Fibroblast of skin of right quadriceps (primary cell): ENCODE results near the gene CHD1.
"Not testable (repeated sequence)": the region's sequence is repeated elsewhere in the genome, so short reads cannot be mapped to it uniquely, and the experiment has no call there.

Experiments used
- DNase-seq: peaks from one replicate; pipeline ENCODE4 v3.0.0-alpha.2; 2013

The CHD1 gene

DNA sequence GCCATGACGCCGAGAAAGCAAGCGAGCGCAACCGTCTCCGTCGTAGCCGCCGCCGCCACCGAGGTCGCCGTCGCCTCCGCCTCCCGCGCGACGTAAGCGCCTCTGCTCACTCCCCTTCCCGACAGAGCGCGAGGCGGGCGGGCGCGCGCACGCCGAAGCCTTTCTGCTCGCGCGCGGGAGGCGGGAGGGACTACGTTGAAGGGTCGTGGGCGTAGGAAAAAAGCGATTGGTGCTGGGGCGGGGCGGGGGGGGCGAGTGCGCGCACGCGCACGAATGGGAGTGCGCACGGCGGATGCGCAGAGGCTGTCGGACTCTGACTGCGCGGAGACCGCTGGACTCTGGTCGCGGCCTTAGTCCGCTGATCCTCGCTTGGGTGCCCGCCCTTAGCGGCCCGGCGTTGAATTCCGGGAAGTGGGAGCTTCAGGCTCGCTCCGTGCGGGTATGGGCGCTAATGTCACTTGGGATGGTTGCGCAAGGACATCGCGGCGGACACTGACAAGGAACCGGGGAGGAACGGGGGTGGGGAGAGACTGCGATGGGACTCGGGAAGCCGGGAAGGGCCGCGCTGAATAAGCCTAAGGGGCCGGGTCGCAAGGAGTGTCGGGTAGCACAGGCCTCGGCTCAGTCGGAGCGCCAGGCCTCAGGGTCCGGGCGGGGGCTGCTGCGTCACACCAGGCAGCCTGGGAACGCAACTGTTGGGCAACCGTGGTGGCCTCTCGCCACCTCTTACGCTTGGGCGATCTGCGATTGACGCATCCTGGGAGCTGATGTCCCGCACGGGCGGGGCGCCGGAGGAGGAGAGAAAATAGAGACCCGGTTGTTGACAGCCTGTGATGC is at the start of gene CHD1:
Gene CHD1, minus strand, starts transcription at position 135 of the 837 bp plus-strand sequence. CDS start 2,621 bp downstream, outside the sequence.
- DNase-seq, result peak; percentile 98

DNA sequence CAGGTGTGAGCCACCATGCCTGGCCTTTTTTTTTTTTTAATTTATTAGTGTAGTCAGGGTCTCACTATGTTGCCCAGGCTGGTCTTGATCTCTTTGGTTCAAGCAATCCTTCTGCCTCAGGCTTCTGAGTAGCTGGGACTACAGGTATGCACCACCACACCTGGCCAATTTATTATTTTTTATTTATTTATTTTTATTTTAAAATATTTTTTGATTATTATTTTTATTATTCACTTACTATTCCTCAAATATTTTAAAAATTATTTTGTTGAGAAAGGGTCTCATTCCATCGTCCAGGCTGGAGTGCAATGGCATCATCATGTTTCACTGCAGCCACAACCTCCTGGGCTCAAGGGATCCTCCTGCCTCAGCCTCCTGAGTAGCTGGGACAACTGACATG is 49.7 kb upstream of the CHD1 start:
- DNase-seq, result no peak

DNA sequence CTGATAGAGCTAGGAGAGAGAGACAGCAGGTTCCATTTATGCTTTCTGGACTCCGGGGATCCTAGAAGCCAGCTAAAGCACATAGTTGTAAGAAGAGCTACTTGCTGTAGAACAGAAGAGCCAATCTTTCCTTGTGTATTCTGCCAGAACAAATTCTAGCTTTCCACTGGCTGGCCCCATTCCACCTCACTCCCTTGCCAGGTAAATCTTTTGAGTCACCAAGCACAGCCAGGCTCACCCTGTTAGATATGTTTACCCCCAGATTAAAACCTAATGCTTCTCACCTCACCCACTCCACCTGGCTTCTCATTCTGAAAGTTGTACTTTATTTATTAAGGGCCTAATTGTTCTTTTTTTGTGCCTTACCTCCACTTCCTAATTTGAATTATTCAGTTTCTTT is 48.9 kb upstream of the CHD1 start:
- DNase-seq, result no peak

DNA sequence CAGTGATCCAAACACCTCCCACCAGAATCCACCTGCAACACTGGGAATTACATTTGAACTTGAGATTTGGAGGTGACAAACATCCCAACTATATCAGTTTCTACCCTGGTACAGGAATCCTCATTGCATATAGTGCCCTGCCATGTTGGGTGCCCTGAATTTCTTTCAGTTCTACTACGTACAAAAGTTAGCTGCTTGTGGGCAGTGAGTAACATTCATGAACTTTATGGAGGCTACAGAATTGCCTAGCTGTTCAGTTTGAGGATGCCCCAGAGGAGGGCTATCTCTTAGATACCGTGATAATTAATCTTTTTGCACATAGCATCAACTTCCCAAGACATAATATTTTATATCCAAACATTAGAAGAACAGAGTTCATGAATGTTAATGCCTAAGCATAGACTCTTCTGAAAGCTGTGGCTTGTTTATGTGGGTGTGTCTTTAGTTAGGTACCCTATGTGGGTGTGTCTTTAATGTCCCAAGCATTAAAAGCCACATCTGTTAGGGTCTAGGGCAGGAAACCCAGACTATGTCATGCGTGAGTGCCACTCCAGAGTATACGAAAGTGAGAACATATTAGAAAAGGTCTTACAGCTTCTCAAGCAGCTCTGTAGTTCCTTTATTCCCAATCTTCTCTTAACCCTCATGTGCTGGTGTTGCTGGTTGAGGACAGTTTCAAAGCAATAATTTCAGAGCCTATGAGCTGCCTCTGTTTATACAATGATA is 47.0 kb upstream of the CHD1 start:
- DNase-seq, result no peak

DNA sequence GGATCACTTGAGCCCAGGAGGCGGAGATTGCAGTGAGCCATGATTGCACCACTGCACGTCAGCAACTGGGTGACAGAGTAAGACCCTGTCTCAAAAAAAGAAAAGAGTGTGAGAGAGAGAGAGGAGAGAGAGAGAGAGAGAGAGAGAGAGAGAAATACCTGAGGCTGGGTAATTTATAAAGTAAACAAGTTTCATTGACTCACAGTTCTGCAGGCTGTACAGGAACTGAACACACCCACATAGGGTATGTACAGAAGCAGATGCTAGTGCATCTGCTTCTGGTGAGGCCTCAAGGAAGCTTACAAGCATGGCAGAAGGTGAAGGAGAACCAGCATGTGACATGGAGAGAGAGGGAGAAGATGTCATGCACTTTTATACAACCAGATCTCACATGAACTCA is 46.4 kb upstream of the CHD1 start:
- no peak for DNase-seq

DNA sequence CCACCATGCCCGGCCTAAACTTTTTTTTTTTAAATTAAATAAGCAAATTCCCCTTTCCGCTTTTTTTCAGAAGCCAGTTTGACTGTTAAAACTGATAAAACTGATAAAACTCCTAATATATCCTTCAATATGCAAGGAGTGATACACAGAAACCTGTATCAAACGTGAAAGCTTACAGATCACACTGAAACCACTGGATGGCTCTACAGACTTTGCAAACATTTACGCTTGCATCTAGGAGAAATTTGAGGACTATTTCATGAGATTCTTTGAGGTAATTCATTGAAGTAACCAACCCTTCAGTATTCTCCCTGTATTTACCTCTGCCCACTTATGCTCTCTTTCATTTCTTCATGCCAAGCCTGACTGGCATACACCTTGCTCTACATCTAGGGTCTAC is 40.6 kb upstream of the CHD1 start:
- no peak for DNase-seq

DNA sequence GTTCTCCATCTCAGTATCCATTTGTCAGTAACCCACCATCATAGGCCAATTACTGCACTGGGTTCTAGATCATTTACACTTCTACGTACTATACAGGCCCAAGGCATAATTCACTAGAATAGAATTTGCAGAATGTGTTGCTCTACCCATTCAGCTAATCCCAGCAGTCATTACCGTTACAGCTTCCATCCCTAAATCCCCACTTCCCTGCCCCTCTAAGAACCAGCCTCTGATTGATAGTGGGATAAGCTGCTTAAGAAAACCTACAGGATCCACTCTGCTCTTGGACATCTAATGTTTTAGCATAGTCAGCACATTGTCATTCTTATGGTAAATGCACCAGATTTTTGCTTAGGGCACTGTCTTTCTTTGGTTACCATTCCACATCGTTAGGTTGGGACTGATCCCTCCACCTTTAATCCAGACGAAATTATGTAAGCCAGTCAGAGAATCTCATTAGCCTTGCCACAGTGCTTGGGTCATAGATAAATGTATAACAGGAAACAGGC is 39.3 kb upstream of the CHD1 start:
- no peak for DNase-seq

DNA sequence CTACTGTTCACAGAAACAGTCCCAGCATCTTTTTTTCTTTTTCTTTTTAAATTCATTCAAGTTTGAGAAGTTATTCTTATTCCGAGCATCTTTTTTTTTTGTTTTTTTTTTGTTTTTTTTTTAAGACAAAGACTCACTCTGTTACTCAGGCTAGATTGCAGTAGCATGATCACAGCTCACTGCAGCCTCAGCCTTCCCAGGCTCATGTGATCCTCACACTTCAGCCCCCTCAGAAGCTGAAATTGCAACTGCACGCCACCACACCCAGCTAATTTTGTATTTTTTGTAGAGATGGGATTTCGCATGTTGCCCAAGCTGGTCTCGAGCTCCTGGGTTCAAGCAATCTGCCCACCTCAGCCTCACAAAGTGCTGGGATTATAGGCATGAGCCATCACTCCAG is 36.4 kb upstream of the CHD1 start:
- no peak for DNase-seq

DNA sequence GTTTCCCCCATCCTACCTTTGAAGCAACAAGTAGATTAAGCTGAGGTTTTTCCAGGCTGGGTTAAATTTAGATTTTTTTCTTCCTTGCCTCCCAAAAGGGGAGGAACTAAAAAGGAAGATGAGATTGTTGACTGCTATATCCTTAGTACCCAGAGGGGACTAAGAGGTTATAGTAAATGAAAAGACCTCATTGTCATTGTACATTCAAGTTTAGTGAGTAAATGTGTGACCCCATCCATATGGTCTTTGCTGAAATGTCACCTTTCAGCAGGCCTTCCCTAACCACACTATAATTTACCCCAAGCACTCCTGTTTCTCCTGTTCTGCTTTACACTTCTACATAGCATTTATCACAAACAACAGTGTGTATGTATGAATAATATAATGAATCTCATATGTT is 35.8 kb upstream of the CHD1 start:
- no peak for DNase-seq

DNA sequence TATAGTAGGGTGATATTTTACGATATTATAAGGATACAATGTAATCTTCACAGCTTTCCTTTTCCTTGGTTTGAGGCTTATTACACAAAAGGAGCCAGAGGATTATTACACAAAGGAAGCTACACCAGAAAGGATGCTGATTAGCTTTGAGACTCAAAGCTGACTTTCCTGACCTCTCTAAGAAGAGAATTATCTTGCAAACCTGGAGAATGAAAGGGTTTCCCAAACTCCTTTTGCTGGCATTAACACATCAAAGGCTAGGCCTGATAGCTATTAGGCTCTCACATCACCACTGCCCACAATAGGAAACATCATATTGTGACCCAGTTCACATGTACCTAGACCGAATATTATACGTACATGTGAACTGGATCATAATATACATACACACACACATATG is 34.2 kb upstream of the CHD1 start:
- no peak for DNase-seq

DNA sequence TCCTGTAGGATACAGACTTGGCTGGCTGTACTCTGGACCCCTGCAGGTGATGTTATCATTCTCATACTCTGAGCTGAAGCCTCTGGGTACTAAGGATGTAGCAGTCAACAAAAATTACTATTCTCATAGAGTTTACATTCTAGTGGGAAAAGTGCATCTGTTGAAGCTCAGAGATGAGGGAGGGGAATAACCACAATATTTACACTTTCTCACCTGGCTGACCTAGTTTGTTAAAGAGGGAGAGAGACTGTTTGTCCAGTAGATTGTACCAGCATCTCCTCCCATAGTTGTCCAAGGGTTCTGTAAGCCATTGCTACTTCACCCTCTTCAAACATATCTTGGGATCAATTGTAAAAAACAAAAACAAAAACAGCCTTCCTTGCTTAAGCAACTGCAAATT is 33.8 kb upstream of the CHD1 start:
- DNase-seq, result no peak

DNA sequence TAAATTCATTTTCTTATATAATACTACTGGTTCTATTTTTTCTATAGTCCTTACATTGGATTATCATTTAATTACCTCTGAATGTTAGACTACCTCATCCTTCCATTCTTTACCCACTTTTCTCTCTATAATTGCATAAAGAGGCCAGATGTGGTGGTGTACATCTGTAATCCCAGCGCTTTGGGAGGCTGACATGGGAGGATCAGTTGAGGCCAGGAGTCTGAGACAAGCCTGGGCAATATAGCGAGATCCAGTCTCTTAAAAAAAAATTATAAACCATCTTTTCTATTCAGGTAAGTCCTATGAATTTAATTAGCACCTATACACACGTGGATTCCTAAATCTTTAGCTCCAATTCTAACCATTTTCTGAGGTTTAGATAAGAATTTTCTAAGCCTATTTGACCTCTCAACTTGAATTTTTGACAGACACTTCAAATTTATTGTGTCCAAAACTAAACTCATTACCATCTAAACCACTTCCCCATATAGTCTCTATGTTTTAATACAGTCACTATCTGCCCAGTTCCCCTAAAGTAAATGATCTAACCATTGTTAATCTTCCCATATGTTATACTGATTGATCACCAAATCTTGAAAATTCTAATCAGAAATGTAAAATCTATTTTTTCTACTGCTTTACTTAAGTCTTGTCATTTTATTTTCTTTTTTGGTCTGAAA is 33.0 kb upstream of the CHD1 start:
- no peak for DNase-seq

DNA sequence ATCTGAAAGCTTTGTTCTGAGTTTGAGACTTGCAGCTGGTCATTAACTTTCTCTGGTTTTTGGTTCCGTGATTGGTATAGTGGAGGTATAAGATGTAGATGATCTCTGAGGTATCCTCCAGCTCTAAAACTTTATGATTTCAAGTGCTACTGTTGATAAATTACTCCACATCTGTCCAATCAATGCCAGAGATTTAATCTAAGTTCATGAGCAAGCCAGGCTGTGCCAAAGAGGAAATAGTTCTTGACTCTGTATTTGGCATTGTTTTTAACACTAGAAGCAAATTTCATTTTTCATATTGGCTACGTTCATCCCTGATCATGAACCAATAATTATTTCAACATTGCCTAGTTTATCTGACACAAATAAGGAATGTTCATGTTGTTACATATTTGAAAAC is 28.5 kb upstream of the CHD1 start:
- no peak for DNase-seq

DNA sequence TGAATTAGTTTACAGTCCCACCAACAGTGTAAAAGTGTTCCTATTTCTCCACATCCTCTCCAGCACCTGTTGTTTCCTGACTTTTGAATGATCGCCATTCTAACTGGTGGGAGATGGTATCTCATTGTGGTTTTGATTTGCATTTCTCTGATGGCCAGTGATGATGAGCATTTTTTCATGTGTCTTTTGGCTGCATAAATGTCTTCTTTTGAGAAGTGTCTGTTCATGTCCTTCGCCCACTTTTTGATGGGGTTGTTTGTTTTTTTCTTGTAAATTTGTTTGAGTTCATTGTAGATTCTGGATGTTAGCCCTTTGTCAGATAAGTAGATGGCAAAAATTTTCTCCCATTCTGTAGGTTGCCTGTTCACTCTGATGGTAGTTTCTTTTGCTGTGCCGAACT is 27.1 kb upstream of the CHD1 start:
- DNase-seq, result not testable (repeated sequence)

DNA sequence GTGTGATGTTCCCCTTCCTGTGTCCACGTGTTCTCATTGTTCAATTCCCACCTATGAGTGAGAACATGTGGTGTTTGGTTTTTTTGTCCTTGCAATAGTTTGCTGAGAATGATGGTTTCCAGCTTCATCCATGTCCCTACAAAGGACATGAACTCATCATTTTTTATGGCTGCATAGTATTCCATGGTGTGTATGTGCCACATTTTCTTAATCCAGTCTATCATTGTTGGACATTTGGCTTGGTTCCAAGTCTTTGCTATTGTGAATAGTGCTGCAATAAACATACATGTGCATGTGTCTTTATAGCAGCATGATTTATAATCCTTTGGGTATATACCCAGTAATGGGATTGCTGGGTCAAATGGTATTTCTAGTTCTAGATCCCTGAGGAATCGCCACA is 26.7 kb upstream of the CHD1 start:
- not testable (repeated sequence) for DNase-seq

DNA sequence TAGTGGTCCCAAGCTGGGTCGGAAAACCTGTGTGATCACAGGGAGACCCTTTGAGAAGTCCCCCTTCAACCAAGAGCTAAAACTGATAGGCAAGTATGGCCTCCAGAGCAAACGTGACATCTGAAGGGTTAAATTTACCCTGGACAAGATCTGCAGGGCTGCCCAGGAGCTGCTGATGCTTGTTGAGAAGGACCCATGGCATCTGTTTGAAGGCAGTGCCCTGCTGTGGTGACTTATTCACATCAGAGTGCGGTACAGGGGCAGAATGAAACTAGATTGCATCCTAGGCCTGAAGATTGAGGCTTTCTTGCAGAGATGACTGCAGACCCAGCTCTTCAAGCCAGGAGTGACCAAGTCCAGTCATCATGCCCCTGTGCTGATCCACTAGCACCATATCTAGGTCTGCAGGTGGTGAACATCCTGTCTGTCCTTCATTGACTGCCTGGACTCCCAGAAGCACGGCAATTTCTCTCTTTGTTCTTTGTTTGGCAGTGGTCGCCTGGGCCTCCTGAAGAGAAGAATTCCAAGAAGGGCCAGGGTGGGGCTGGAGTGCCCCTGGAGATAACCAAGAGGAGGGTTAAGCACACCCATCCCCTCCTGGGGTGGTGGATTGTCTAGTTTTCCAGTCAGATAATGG is 25.7 kb upstream of the CHD1 start:
- DNase-seq, result no peak

DNA sequence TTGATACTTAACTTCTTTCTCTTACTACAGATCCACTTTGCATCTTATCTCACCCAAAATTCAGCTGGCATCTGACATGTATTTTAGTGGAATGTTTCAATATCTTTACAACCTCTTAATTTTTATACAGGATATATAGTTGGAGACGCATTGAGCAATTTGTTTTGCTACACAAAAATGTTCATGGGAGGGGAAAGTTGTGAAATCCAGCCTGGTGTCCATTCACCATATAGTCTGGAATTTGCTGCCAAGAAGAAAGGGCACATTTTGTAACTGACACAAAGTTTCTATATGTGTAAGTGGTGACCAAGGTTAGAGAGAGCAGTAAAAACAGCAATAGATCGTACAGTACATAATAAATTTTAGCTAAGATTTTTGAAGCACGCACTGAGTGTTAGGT is 14.0 kb upstream of the CHD1 start:
- peak; percentile 15 for DNase-seq

DNA sequence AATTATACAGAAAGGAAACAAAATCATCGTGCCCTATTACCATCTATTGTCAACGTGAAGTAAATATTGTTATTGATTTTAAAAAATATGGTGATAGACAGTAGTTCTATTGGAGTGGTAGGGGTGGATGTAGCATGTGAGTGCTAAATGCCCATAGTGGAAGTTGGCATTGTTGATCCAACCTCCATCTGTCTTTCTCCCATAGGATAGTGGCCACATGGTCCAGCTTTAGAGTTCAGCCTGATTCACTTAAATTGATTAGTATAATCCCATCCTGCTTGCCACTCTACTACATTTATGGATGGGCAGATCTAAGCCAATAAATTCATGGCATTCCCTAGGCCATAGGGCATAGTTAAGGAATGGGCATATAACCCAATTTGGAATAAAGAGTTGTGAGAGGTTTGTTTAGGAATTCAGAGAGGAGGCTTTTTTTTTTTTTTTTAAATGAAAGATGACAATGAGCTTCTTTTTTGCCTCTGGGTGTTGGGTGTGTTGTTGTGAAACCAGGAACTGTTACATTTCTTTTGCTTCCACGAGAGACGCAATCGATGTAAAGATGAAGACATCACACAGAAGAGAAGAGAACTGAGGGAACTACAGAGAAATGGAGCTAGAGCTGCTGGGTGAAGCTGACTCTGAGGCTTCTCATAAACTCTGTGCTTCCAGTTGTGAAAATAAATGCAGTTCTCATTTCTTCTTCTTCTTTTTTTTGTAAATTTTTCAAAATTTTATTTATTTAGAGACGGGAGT is 12.5 kb upstream of the CHD1 start:
- DNase-seq, result no peak

DNA sequence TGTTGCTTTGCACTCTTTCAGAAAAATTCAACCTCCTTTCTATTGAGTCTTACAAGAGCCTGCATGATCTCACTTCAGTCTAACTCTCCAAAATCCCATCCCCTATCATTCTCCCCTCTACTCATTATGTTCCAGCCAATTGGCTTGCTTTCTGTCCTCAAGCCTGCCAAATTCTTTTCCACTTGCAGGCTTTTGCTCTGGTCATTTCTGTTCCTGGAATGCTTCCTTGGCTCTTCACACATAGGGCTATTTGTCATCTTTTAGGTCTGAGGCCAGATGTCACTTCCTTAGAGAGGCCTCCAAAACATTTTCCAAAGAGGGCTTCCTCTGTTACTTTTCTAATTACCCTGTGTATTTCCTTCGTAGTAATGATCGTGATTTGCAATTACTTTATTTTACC is 11.8 kb upstream of the CHD1 start:
- peak; percentile 5 for DNase-seq

DNA sequence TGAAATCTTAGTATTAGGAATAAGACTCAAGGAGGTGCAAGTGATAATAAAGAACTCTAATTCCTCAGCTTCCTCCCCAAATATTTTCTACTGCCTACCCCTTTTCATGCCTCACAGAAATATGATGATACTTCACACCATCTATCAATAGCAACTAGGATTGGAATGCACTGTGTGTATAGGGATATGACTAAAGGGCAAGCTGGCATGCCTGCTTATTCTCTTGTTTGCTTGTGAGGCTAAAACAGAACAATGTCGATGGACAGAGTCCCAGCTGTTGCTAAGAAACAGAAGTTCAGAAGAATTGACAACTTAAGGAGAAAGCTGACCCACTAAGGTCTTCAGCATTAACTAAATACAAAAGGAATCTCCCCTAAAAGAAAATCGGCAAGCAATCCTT is 9.7 kb upstream of the CHD1 start:
- DNase-seq, result peak; percentile 31

DNA sequence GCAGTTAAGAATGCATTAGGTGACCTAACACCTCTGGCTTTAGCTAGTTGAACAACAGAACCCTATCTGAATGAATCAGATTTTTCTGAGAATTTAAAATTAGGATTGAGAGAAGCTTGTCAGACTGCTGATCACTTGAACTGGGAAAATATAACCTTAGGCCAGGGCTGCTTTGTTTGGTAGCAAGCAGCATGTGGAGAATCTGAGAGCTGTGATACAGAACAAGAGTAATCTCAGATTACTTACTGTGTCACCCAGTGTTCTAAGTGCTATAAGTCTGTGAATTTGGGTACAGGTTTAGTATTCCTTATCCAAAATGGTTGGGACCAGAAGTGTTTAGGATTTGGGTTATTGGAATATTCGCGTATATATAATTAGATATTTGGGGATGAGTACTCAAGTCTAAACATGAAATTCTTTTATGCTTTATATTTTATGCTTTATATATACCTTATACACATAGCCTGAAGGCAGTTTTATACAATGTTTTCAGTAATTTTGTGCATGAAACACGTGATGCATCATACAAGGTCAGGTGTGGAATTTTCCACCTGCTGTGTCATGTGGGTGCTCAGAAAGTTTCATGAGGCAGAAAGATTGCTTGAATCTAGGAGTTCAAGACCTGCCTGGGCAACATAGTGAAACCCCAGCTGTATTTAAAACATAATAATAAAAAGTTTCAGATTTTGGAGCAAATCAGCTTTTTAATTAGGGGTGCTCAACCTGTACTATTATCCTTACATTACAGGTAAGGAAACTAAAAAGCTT is 8.3 kb upstream of the CHD1 start:
- DNase-seq, result no peak

DNA sequence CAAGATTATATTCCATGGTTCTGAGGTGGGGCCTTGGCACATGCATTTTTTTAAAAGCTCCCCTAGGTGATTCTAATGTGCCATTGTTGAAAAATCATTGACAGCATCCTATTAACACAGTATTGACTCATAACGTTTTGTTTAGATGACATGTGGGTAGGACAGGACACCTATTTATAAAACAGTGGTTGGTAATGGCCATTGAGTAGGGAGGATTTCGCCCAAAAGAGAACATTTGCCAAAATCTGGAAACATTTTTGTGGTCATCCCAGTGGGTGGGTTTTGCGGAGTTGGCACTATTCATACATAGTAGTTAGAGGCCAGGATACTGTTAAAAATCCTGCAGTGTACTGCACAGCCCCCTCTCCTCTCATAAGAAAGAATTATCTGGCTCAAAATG is 6.4 kb upstream of the CHD1 start:
- peak; percentile 17 for DNase-seq
